NCI-H526 treated with DMSO at 0.1 percent for 48 hours (cell line): ENCODE results near the gene UBE4B.

Experiments
- DNase-seq: peaks from one replicate; lab custom pipeline; 2025; lab: John Stamatoyannopoulos, UW

Gene UBE4B

DNA sequence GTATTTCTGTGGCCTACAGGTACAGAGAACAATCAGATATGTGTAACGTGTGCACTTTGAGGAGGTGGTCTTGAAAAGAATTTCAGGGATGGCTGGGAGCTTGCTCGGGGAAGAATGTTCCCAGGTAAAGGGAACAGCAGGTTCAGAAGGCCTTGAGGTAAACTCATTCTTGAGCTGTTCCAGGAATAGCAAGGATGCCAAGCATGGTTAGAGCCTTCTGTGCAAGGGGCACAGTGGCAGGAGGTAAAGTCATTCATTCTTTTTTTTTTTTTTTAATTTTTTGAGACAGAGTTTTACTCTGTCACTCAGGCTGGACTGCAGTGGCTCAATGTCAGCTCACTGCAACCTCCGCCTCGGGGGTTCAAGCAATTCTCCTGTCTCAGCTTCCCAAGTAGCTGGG is 10.0 kb downstream of the UBE4B start:
- no peak for DNase-seq

- DNase-seq = no peak
Observed at GRCh38 chr1:10045480-10046355, 13.0 kb downstream of the UBE4B start.

GRCh38 chr1:10046356-10047085 is 13.8 kb downstream of the UBE4B start:
- DNase-seq = no peak

DNA sequence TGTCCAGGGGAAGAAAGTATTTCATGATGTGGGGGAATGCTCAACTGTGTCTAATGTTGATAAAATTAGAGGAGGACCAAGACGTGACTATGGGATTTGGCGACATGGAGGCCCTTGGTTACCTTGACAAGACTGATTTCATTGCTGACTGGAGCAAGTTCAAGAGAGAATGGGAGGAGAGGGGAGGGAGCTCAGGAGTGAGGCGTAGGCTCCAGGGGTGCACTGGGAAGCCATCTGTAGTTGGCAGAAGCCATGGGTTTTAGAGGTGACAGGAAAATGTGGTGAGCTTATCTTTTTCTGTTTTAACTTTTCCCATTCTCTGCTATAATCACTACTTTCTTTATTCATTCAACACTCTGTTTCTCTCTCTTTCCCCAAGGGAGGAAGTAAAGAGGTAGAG is 15.8 kb downstream of the UBE4B start:
- DNase-seq = no peak

- DNase-seq = no peak
Observed at GRCh38 chr1:10050611-10051010, 17.9 kb downstream of the UBE4B start.

- no peak for DNase-seq
Observed at GRCh38 chr1:10051656-10052055, 18.9 kb downstream of the UBE4B start.

DNA sequence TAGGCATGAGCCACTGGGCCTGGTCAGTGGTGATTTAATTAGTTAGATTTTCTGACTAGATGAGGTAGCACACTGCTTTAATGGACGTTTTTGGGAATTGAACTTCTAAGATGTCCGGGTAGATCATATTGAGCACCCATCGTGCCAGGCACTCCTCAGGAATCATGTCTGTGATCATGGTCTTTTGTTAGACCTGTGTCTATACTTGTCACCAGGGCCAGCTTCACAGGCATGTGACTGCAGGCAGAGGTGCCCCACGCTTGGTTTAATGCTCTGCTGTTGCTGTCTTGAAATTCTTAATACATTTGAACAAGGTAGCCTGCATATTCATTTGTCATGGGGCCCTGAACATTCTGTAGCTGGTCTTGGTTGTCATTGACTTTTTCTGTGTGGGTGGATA is 19.6 kb downstream of the UBE4B start:
- no peak for DNase-seq

DNA sequence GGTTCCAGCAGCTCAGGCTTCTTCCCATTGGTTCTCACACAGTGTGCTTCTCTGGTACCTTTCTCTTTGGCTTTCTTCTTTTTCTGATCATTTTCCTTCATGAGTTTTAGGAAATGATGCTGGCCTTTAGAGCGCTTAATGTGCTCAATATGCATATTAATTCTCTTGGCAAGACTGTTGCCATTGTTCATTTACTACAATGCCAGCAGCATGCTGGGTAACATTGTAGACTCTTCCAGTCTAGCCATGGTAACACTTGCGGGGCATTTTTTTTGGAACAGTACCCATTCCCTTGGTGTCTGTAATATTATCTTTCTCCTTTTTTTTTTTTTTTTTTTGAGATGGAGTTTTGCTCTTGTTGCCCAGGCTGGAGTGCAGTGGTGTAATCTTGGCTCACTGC is 21.7 kb downstream of the UBE4B start:
- no peak for DNase-seq

DNA sequence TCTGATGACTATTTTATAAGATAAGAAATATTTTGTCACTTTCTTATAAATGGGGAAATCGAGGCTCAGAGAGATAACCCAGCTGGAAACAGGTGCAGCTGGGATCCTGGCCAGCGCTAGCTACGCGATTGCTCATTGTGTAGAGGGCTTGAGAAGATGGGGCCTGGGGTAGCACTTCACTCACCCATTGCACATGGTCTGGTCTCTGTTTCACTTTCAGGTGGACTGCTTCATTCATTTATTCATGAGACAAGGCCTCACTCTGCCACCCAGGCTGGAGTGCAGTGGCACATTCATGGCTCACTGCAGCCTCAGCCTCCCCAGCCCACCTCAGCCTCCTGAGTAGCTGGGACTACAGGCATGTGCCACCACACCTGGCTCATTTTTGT is 23.8 kb downstream of the UBE4B start:
- DNase-seq = no peak

GRCh38 chr1:10057343-10057742 is 24.6 kb downstream of the UBE4B start:
- DNase-seq = no peak

GRCh38 chr1:10057796-10058195 is 25.0 kb downstream of the UBE4B start:
- no peak for DNase-seq

DNA sequence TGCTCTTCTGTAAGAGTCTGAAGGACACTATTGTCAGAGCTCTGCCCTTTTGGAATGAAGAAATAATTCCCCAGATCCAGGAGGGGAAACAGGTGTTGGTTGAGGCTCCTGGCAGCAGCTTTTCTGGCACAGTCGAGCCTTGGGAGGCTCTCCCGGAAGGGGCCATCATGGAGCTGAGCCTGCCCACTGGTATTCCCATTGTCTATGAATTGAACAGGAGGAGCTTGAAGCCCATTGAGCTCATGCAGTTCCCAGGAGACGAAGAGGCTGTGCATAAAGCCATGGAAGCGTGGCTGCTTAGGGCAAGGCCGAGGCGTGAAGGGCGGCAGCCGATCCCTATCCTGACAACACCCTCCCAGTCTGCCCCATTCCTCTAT is 26.6 kb downstream of the UBE4B start:
- no peak for DNase-seq

- DNase-seq = no peak
Observed at GRCh38 chr1:10060311-10061100, 27.7 kb downstream of the UBE4B start.

DNA sequence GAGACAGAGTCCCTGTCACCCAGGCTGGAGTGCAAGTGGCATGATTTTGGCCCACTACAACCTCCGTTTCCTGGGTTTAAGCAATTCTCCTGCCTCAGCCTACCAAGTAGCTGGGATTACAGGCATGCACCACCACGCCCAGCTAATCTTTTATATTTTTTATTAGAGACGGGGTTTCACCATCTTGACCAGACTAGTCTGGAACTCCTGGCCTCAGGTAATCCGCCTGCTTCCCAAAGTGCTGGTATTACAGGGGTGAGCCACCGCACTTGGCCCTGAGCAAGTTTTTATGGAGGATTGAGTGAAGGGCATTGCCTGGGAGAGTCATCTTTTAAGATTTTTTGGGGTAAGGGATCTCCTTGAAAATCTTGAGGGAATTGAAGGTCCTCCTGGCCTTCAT is 28.5 kb downstream of the UBE4B start:
- DNase-seq = no peak

DNA sequence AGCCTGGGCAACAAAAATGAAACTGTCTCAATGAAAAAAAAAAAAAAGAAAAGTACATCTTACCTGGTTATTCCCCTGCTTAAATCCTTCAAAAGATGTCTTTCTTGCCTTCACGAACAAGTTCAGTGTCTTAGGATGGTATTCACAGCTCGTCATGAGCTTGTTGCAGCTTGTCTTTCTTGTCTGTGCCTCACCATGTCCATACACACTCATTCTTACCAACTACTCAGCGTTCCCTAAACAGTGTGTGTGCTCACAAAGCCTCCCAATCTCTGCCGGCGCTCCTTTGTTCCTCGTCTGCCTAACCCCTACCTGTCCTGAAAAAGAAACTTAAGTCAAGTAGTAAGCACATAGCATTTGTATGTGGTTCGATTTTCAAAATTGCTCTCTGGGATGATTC is 31.1 kb downstream of the UBE4B start:
- DNase-seq = no peak

DNA sequence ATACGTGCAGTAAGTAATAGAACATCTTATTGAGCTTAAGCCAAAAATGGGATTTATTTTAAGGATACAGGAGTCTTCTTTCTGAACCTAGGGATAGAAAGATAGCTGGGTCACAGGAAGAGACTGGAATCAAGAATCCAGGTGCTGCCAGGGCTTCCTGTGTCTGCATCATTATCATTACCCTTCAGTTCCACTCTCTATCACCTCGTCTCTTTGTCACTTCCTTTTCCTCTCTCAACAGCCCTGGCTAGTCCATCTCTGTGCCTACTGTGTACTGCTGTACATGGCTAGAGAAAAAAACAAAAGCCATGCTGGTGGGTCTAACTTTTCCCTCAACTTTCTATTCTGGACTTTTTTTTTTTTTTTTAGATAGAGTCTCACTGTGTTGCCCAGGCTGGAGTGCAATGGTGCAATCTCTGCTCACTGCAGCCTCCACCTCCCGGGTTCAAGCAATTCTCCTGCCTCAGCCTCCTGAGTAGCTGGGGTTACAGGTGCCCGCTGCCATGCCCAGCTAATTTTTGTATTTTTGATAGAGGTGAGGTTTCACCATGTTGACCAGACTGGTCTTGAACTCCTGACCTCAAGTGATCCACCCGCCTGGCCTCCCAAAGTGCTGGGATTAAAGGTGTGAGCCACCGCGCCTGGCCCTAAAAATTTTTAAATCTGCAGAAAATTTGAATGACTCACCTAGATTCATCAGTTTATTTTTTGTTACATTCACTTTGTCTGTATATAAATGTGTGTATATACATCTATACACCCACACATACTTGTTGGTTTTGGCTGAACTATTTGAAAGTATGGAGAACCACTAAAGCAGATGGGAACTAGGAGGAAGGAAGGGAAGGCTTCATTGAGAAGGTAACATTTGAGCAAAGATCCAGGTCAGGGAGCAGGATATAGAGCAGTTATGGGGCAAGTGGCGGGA is 31.9 kb downstream of the UBE4B start:
- no peak for DNase-seq

DNA sequence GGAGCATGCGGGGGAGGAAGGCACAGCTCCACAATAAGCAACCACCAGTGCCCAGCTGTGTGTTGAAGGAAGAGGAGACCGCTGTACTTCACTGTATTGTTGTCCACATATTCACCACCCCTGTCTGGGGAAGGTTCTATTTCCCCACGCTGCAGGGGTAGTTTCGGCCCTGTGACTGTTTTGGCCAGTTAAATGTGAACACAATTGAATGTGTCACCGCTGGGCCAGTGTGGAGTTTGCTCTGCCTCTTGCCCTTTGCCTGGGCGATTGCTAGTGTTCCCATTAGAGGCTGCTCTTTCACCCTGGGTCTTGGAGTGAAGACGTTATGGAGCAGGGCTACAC is 32.6 kb downstream of the UBE4B start:
- no peak for DNase-seq

DNA sequence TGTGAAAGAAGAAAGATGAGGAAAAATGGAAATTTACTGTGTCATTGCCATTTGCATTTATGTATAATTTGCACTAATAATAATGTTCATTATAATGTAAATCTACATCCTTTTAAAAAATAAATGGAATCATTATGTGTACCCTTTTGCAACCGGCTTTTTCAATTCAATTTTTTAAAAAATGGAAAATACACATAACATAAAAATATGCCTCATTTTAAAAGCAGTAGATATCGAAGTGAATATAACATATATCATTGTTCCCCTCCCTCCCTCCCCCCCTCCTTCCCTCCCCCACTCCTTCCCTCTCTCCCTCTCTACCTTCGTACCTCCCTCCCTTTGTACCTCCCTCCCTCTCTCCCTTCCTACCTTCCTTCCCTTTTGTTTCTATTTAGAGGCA is 33.0 kb downstream of the UBE4B start:
- no peak for DNase-seq

DNA sequence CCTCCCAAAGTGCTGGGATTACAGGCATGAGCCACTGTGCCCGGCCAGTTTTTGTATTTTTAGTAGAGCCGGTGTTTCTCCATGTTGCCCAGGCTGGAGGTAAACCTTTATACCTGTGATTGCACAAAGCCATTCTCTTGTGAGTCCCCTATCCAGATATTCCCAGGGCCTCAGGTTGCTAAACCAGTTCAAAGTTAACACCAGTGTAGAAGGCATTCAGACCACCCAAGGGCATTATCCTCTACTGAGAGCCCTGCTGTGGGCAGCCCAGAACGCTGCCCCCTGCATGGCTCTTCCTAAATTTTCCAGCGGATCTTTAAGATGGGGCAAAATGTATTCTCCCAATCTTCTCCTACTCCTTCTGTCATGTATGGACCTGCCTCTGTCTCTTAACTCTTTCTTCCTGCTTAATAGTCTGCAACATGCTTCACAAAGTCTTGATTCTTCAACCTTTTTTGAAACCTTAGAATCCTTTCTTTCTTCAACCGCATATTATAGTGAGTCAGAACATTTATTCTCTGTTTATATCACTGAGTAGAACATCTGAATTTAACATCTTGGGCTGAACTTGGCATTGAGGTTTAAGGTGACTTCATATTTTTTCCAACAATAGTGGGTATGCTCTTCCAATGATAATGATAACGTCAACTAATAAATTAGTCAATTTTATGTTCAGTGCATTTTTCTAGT is 36.0 kb downstream of the UBE4B start:
- DNase-seq = no peak

GRCh38 chr1:10070206-10070605 is 37.4 kb downstream of the UBE4B start:
- no peak for DNase-seq

DNA sequence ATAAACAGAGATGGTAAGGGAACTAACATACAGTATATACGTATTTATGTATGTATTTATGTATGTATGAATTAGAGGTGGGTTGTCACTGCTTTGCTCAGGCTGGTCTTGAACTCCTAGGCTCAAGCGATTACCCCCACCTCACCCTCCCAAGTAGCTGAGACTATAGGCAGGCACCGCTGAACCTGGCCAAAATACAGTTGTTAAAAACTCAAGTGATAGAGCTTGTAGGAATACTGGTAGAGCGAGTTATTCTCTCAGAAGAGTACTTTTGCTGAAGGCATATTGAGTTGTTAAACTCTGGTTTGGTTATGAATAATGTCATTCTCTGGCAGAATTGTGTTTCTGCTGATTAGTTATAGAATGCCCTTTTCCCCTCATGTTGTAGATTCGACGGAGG is 38.9 kb downstream of the UBE4B start:
- DNase-seq = no peak
